SK-N-SH (cell line): ENCODE measurements around the gene ANKRD31. TPM values are rescaled to one million over a fixed set of nuclear protein-coding genes. Genes with fewer than 3 reads are reported as not detected.

Experiments used
- CTCF ChIA-PET: fragments of 300-600, 350-600 bp; formaldehyde crosslinking; extraction: SDS; loops from one replicate; lab custom pipeline; 2021; lab: Yijun Ruan, JAX
- POLR2A ChIA-PET: fragments of 350-600 bp; sonication (Branson Sonifier 250); formaldehyde crosslinking; extraction: SDS; loops from one replicate; lab custom pipeline; 2020; ENCODE audit warnings: antibody characterized with exemption, inconsistent platforms; lab: Yijun Ruan, JAX
- DNase-seq: peaks from one replicate; pipeline ENCODE4 v3.0.0; 2012
- H2AFZ ChIP-seq: fragments of 200-600 bp; sonication (generic); 2 replicates; pipeline ENCODE4 v1.8.1; 2016; ENCODE audit warnings: antibody characterized with exemption, mild to moderate bottlenecking, low read depth
- H3F3A ChIP-seq: fragments of 200-600 bp; sonication (generic); replicated peaks from 2 replicates; pipeline ENCODE3; 2016; ENCODE audit warnings: antibody characterized with exemption, mild to moderate bottlenecking; ENCODE audit not compliant: insufficient read depth
- H3K27ac ChIP-seq, 2 experiments: fragments of 200-500 bp in 1 of 2; fragments of 200-600 bp in 1 of 2; sonication (Bioruptor generic) in 1 of 2; sonication (generic), shearing (Covaris generic) in 1 of 2; 2 replicates each; pipeline versions ENCODE4 v1.5.1 to v1.6.1; 2014 to 2016; ENCODE audit warnings: low read depth in 2 of 2, inconsistent platforms in 1 of 2, low read length in 1 of 2, mild to moderate bottlenecking in 1 of 2, mixed read lengths in 1 of 2
- H3K27me3 ChIP-seq: fragments of 200-600 bp; sonication (generic), shearing (Covaris generic); 2 replicates; pipeline ENCODE4 v1.6.1; 2016; ENCODE audit warnings: mixed run types; ENCODE audit not compliant: insufficient read depth
- H3K36me3 ChIP-seq, 2 experiments: fragments of 200-500 bp in 1 of 2; fragments of 200-600 bp in 1 of 2; sonication (Bioruptor generic) in 1 of 2; sonication (generic) in 1 of 2; replicated peaks in 1 of 2; 2 replicates each; pipeline versions ENCODE3 to v1.5.1; 2014 to 2016; ENCODE audit warnings: low read length in 1 of 2, mild to moderate bottlenecking in 1 of 2; ENCODE audit not compliant: insufficient read depth in 2 of 2, control insufficient read depth in 1 of 2
- H3K4me1 ChIP-seq, 2 experiments: fragments of 200-500 bp in 1 of 2; fragments of 200-600 bp in 1 of 2; sonication (Bioruptor generic) in 1 of 2; sonication (generic), shearing (Covaris generic) in 1 of 2; 2 replicates each; pipeline versions ENCODE4 v1.5.1 to v1.6.1; 2014 to 2016; ENCODE audit warnings: low read depth in 1 of 2, low read length in 1 of 2, mixed run types in 1 of 2; ENCODE audit not compliant: insufficient read depth in 2 of 2, control insufficient read depth in 1 of 2
- H3K4me2 ChIP-seq: fragments of 200-600 bp; sonication (generic), shearing (Covaris generic); 2 replicates; pipeline ENCODE4 v1.6.1; 2017; ENCODE audit warnings: mixed run types
- H3K4me3 ChIP-seq, 2 experiments: fragments of 200-500 bp in 1 of 2; fragments of 200-600 bp in 1 of 2; sonication (Bioruptor generic) in 1 of 2; sonication (generic), shearing (Covaris generic) in 1 of 2; 2 replicates each; pipeline versions ENCODE4 v1.5.1 to v1.8.1; 2014 to 2016; ENCODE audit warnings: low read depth in 2 of 2, inconsistent platforms in 1 of 2, low read length in 1 of 2, mild to moderate bottlenecking in 1 of 2, mixed read lengths in 1 of 2, moderate library complexity in 1 of 2
- H3K79me2 ChIP-seq: fragments of 200-600 bp; sonication (generic); 2 replicates; pipeline ENCODE4 v1.8.1; 2017; ENCODE audit warnings: mild to moderate bottlenecking; ENCODE audit not compliant: insufficient read depth
- H3K9ac ChIP-seq: fragments of 200-600 bp; sonication (generic); 2 replicates; pipeline ENCODE4 v1.6.1; 2017; ENCODE audit warnings: mixed run types
- H3K9me2 ChIP-seq: fragments of 200-600 bp; sonication (generic); 2 replicates; pipeline ENCODE4 v1.6.1; 2017; ENCODE audit warnings: mixed run types
- H3K9me3 ChIP-seq: fragments of 200-600 bp; sonication (generic); 2 replicates; pipeline ENCODE4 v1.6.1; 2017; ENCODE audit warnings: mixed run types, mild to moderate bottlenecking, moderate library complexity
- H4K20me1 ChIP-seq: fragments of 200-600 bp; sonication (generic); 2 replicates; pipeline ENCODE4 v1.6.1; 2017; ENCODE audit warnings: mild to moderate bottlenecking, mixed run types; ENCODE audit not compliant: insufficient read depth
- CHD2 ChIP-seq: fragments of 150-350 bp; IDR thresholded peaks from 2 replicates; pipeline ENCODE4 v1.6.1; 2018; ENCODE audit warnings: low read length; ENCODE audit not compliant: partially characterized antibody
- EP300 ChIP-seq, 2 experiments: IDR thresholded peaks; 2 replicates each; pipeline versions ENCODE4 v1.4.0 to v1.6.1; 2012; ENCODE audit warnings: borderline replicate concordance in 1 of 2, low read depth in 1 of 2, low read length in 1 of 2
- EZH2phosphoT487 ChIP-seq: fragments of 200-600 bp; sonication (generic); IDR thresholded peaks from 2 replicates; pipeline ENCODE4 v1.6.1; 2017; ENCODE audit warnings: low read depth, mixed run types, mild to moderate bottlenecking, antibody characterized with exemption, moderate library complexity, borderline replicate concordance
- FOSL2 ChIP-seq: IDR thresholded peaks from 2 replicates; pipeline ENCODE4 v1.4.0; 2012; ENCODE audit warnings: low read depth, mild to moderate bottlenecking, moderate library complexity, borderline replicate concordance
- FOXJ3 ChIP-seq: sonication (generic); formaldehyde crosslinking; IDR thresholded peaks from 2 replicates; pipeline ENCODE4 v1.5.1; 2020; ENCODE audit warnings: mild to moderate bottlenecking, missing genetic modification reagents
- GABPA ChIP-seq: IDR thresholded peaks from 2 replicates; pipeline ENCODE4 v1.4.0; 2012; ENCODE audit warnings: low read depth, mild to moderate bottlenecking
- JUND ChIP-seq: IDR thresholded peaks from 2 replicates; pipeline ENCODE4 v1.4.0; 2012
- MEF2A ChIP-seq: IDR thresholded peaks from 2 replicates; pipeline ENCODE4 v1.4.0; 2012; ENCODE audit warnings: low read depth, borderline replicate concordance
- MXI1 ChIP-seq: IDR thresholded peaks from 2 replicates; pipeline ENCODE4 v1.6.1; 2012; ENCODE audit warnings: mild to moderate bottlenecking, low read depth, low read length, improper control_type of control experiment
- NRF1 ChIP-seq: IDR thresholded peaks from 2 replicates; pipeline ENCODE4 v1.6.1; 2012; ENCODE audit warnings: low read depth, mild to moderate bottlenecking, low read length
- POLR2AphosphoS5 ChIP-seq: IDR thresholded peaks from 2 replicates; pipeline ENCODE4 v1.6.1; 2012; ENCODE audit warnings: low read depth, low read length
- RCOR1 ChIP-seq: fragments of 150-350 bp; IDR thresholded peaks from 2 replicates; pipeline ENCODE4 v1.6.1; 2017; ENCODE audit warnings: antibody characterized with exemption, low read length
- RFX5 ChIP-seq: IDR thresholded peaks from 2 replicates; pipeline ENCODE4 v1.6.1; 2012; ENCODE audit warnings: mild to moderate bottlenecking, improper control_type of control experiment, low read length
- SIN3A ChIP-seq: IDR thresholded peaks from 2 replicates; pipeline ENCODE4 v1.6.1; 2012; ENCODE audit warnings: low read depth, mild to moderate bottlenecking, low read length, moderate library complexity, borderline replicate concordance
- SMC3 ChIP-seq: IDR thresholded peaks from 2 replicates; pipeline ENCODE4 v1.6.1; 2012; ENCODE audit warnings: low read depth, low read length, improper control_type of control experiment
- TAF1 ChIP-seq: IDR thresholded peaks from 2 replicates; pipeline ENCODE4 v1.6.1; 2012; ENCODE audit warnings: low read depth, mild to moderate bottlenecking, low read length, moderate library complexity, borderline replicate concordance
- TCF12 ChIP-seq: IDR thresholded peaks from 2 replicates; pipeline ENCODE4 v1.4.0; 2012
- WGBS: methylation state at CpG from one replicate; pipeline ENCODE4 v1.1.6; 2017; ENCODE audit warnings: low lambda C conversion rate; 5-methylcytosine and 5-hydroxymethylcytosine counted together
- polyA plus RNA-seq, 3 experiments: library from polyadenylated mRNA; depleted of rRNA; stranded (reverse); fragments of >200 nt; gene quantifications; 2 replicates each; pipeline ENCODE4 v1.2.3, GENCODE V29; 2012
- TF ChIP-seq, protein P1 (sequence below): IDR thresholded peaks from 2 replicates; pipeline ENCODE4 v1.4.0; 2012; ENCODE audit warnings: low read depth, borderline replicate concordance
- TF ChIP-seq, protein P2 (sequence below): fragments of 150-350 bp; IDR thresholded peaks from 2 replicates; pipeline ENCODE4 v1.6.1; 2017; ENCODE audit warnings: antibody characterized with exemption, low read length, low read depth, borderline replicate concordance
- TF ChIP-seq, protein P3 (sequence below): IDR thresholded peaks from 2 replicates; pipeline ENCODE4 v1.4.0; 2012; ENCODE audit warnings: low read depth, borderline replicate concordance
- TF ChIP-seq, protein P4 (sequence below): IDR thresholded peaks from 2 replicates; pipeline ENCODE4 v1.4.0; 2012; ENCODE audit warnings: low read depth

Gene ANKRD31
- polyA plus RNA-seq, 1 of the 3 experiments (the other 2 are of a cell fraction) = 0.05 TPM

DNA sequence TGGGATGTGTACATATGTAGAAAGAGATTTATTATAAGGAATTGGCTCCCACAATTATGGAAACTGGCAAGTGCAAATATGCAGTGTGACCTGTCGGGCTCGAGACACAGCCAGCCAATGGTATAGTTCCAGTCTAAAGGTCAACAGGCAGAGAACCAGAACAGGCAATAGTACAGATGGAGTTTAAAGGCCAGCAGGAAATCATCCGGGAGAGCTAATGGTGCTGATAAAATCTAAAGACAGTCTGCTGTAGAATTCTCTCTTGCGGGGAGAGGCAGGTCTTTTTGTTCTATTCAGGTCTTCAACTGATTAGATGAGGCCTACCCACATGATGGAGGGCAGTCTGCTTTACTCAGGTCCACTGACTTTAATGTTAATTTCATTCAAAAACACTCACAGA is 21.8 kb downstream of the ANKRD31 start:
- H3F3A ChIP-seq = no peaks in the 10 kb centered on the region
- H3K9me2 ChIP-seq = no peaks in the 10 kb centered on the region
- ChIA-PET POLR2A (no interaction called here), CTCF (interaction anchor here (1.2 kb wide), 1 partner anchor 21 kb away, joined by 3 read pairs; no protein-coding TSS in a partner anchor)
- no peaks in the 10 kb centered on the region for H3K36me3 ChIP-seq
- no peaks in the 10 kb centered on the region for H3K4me1 ChIP-seq
- H3K79me2 ChIP-seq = no peaks in the 10 kb centered on the region
- no peak for DNase-seq
- H3K9me3 ChIP-seq = no peaks in the 10 kb centered on the region
- H3K9ac ChIP-seq = no peak overlapping the region
- WGBS = 58% methylated on average over 4 of the region's 4 CpGs
- TF ChIP-seq MEF2A = no peak
- TF ChIP-seq CHD2 = no peak
- TF ChIP-seq FOSL2 = no peak
- TF ChIP-seq RFX5 = no peak
- no peak for TF ChIP-seq GABPA
- TF ChIP-seq EP300 (IDR thresholded peaks at IDR 0.05; ENCODE audit: borderline replicate concordance in 1 of 2, low read depth in 1 of 2, low read length in 1 of 2) = no peak
- no peak for TF ChIP-seq SMC3
- TF ChIP-seq MXI1 = no peak
- TF ChIP-seq FOXJ3 (CRISPR knock-in tag) = no peak
- TF ChIP-seq, protein P1, sequence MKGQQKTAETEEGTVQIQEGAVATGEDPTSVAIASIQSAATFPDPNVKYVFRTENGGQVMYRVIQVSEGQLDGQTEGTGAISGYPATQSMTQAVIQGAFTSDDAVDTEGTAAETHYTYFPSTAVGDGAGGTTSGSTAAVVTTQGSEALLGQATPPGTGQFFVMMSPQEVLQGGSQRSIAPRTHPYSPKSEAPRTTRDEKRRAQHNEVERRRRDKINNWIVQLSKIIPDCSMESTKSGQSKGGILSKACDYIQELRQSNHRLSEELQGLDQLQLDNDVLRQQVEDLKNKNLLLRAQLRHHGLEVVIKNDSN = no peak
- no peak for TF ChIP-seq POLR2AphosphoS5
- H3K4me3 ChIP-seq = no peak overlapping the region
- no peaks in the 10 kb centered on the region for H4K20me1 ChIP-seq
- no peaks in the 10 kb centered on the region for H3K27me3 ChIP-seq
- no peak overlapping the region for H3K27ac ChIP-seq
- H2AFZ ChIP-seq = no peak overlapping the region
- no peak overlapping the region for H3K4me2 ChIP-seq

DNA sequence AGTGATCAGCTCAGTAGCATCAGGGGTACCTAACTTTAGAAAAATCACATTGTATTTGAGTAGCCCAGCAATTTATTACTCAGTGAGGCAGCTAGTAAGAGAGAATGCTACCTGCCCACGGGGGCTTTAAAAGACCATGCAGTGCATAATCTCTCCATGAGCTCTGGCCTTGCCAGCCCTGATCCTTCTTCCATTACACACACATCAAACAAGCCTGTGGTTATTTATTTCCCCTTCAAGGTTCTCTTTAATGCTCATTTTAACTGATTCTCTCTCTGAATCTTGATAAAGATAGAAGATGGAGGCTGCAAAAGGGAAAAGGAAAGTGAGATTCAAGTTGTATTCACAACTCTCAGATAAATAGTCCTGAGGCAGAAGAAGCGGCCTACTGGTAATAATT is 22.3 kb downstream of the ANKRD31 start:
- H3K4me3 ChIP-seq = no peak overlapping the region
- H3K9me2 ChIP-seq = no peaks in the 10 kb centered on the region
- H3K9me3 ChIP-seq = no peaks in the 10 kb centered on the region
- ChIA-PET POLR2A (no interaction called here), CTCF (interaction anchor here (1.2 kb wide), 1 partner anchor 22 kb away, joined by 3 read pairs; no protein-coding TSS in a partner anchor)
- DNase-seq = no peak
- no peak overlapping the region for H3K4me2 ChIP-seq
- no peaks in the 10 kb centered on the region for H3K27me3 ChIP-seq
- no peak overlapping the region for H2AFZ ChIP-seq
- no peak overlapping the region for H3K9ac ChIP-seq
- H3K36me3 ChIP-seq = no peaks in the 10 kb centered on the region
- H3K79me2 ChIP-seq = no peaks in the 10 kb centered on the region
- H3K4me1 ChIP-seq = no peaks in the 10 kb centered on the region
- no peak overlapping the region for H3K27ac ChIP-seq
- TF ChIP-seq SIN3A = no peak
- no peak for TF ChIP-seq EP300 (IDR thresholded peaks at IDR 0.05; ENCODE audit: borderline replicate concordance in 1 of 2, low read depth in 1 of 2, low read length in 1 of 2)
- no peak for TF ChIP-seq FOSL2
- no peak for TF ChIP-seq EZH2phosphoT487
- TF ChIP-seq TAF1 = no peak
- no peak for TF ChIP-seq RFX5
- TF ChIP-seq, protein P2, sequence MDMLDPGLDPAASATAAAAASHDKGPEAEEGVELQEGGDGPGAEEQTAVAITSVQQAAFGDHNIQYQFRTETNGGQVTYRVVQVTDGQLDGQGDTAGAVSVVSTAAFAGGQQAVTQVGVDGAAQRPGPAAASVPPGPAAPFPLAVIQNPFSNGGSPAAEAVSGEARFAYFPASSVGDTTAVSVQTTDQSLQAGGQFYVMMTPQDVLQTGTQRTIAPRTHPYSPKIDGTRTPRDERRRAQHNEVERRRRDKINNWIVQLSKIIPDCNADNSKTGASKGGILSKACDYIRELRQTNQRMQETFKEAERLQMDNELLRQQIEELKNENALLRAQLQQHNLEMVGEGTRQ = no peak
- TF ChIP-seq NRF1 = no peak
- no peak for TF ChIP-seq GABPA
- TF ChIP-seq RCOR1 = no peak
- TF ChIP-seq FOXJ3 (CRISPR knock-in tag) = no peak
- no peak for TF ChIP-seq JUND
- TF ChIP-seq, protein P3, sequence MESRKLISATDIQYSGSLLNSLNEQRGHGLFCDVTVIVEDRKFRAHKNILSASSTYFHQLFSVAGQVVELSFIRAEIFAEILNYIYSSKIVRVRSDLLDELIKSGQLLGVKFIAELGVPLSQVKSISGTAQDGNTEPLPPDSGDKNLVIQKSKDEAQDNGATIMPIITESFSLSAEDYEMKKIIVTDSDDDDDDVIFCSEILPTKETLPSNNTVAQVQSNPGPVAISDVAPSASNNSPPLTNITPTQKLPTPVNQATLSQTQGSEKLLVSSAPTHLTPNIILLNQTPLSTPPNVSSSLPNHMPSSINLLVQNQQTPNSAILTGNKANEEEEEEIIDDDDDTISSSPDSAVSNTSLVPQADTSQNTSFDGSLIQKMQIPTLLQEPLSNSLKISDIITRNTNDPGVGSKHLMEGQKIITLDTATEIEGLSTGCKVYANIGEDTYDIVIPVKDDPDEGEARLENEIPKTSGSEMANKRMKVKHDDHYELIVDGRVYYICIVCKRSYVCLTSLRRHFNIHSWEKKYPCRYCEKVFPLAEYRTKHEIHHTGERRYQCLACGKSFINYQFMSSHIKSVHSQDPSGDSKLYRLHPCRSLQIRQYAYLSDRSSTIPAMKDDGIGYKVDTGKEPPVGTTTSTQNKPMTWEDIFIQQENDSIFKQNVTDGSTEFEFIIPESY = no peak
- TF ChIP-seq, protein P4, sequence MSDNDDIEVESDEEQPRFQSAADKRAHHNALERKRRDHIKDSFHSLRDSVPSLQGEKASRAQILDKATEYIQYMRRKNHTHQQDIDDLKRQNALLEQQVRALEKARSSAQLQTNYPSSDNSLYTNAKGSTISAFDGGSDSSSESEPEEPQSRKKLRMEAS = no peak
- TF ChIP-seq TCF12 = no peak
- TF ChIP-seq MEF2A = no peak
- WGBS = 50% methylated on average over 2 of the region's 2 CpGs
- H4K20me1 ChIP-seq = no peaks in the 10 kb centered on the region
- no peaks in the 10 kb centered on the region for H3F3A ChIP-seq
